Spleen (tissue), 11 donors: Measurements from ENCODE around the gene RPA1. TPM values are rescaled to one million over a fixed set of nuclear protein-coding genes. Genes with fewer than 3 reads are reported as not detected.
A peak's percentile ranks its signal among the peaks of the same experiment; 100 is the strongest.
"Not testable (repeated sequence)": the region's sequence is repeated elsewhere in the genome, so short reads cannot be mapped to it uniquely, and the experiment has no call there.

ENCODE experiments used
- DNase-seq: peaks from one replicate; pipeline ENCODE4 v3.0.0-alpha.2; 2020
- H3K27ac ChIP-seq, 8 donors: fragments of 200-600 bp; sonication (generic) in 7 of 8; 1 replicate in 4 of 8; 2 replicates in 4 of 8; pipeline versions ENCODE4 v1.5.0 to v1.8.0; 2016 to 2021; ENCODE audit warnings: inconsistent platforms in 4 of 8, mild to moderate bottlenecking in 4 of 8, moderate library complexity in 1 of 8
- H3K27me3 ChIP-seq, 7 donors: fragments of 200-600 bp; sonication (generic) in 6 of 7; replicated peaks in 1 of 7; 1 replicate in 4 of 7; 2 replicates in 3 of 7; pipeline versions ENCODE4 v1.5.0 to v1.8.0; 2016 to 2021; ENCODE audit warnings: inconsistent platforms in 3 of 7, mild to moderate bottlenecking in 1 of 7
- H3K36me3 ChIP-seq, 6 donors: fragments of 200-600 bp; sonication (generic) in 5 of 6; 1 replicate in 4 of 6; 2 replicates in 2 of 6; pipeline versions ENCODE4 v1.5.0 to v1.8.0; 2016 to 2021; ENCODE audit warnings: inconsistent platforms in 2 of 6
- H3K4me1 ChIP-seq, 6 donors: fragments of 200-600 bp; sonication (generic) in 5 of 6; 1 replicate in 3 of 6; 2 replicates in 3 of 6; pipeline versions ENCODE4 v1.5.0 to v1.8.0; 2016 to 2021; ENCODE audit warnings: inconsistent platforms in 3 of 6
- H3K4me3 ChIP-seq, 8 donors: fragments of 200-600 bp; sonication (generic) in 7 of 8; 1 replicate in 4 of 8; 2 replicates in 4 of 8; pipeline versions ENCODE4 v1.5.0 to v1.8.0; 2016 to 2021; ENCODE audit warnings: inconsistent platforms in 4 of 8, mild to moderate bottlenecking in 4 of 8, moderate library complexity in 2 of 8
- H3K9me3 ChIP-seq, 8 donors: fragments of 200-600 bp; sonication (generic) in 7 of 8; 1 replicate in 4 of 8; 2 replicates in 4 of 8; pipeline versions ENCODE4 v1.5.0 to v1.8.0; 2016 to 2021; ENCODE audit warnings: inconsistent platforms in 4 of 8
- POLR2A ChIP-seq, 3 donors: fragments of 450-650 bp; IDR thresholded peaks; one replicate each; pipeline ENCODE4 v1.5.1; 2017; ENCODE audit warnings: antibody characterized with exemption in 3 of 3, mild to moderate bottlenecking in 1 of 3
- POLR2AphosphoS5 ChIP-seq, 3 donors: sonication (generic); formaldehyde crosslinking; IDR thresholded peaks; one replicate each; pipeline ENCODE4 v1.5.1; 2017; ENCODE audit warnings: antibody characterized with exemption in 3 of 3
- WGBS, 5 donors: extraction: QIAGEN DNeasy Blood & Tissue Kit in 3 of 5; methylation state at CpG; one replicate each; pipeline versions ENCODE4 v1.1.5 to v1.1.7; 2013 to 2018; 5-methylcytosine and 5-hydroxymethylcytosine counted together
- intact Hi-C: fragments of 100-400 bp; cut with DNase I; formaldehyde crosslinking; loops from one replicate; pipeline ENCODE4 v1.15.0; 2023; ENCODE audit warnings: low total_unique reads
- polyA plus RNA-seq, 3 donors: library from polyadenylated mRNA; stranded (reverse); fragments of 200-250 nt; gene quantifications; one replicate each; pipeline ENCODE4 v1.2.1, GENCODE V29; 2013
- total RNA-seq, 7 donors: library from RNA; depleted of rRNA in 3 of 7; stranded (reverse); fragments of >200 nt in 3 of 7; fragmentation: NEBNext Ultra II Directional in 4 of 7; extraction: Animal tissue kit (Norgen Biotek cat#: 25700) in 4 of 7; gene quantifications; one replicate each; pipeline versions ENCODE4 v1.1.0 to v1.2.1, GENCODE V29; 2016 to 2021
- TF ChIP-seq, protein P1 (sequence below), 11 experiments: fragments of 200-600 bp in 7 of 11; fragments of 450-650 bp in 4 of 11; sonication (generic) in 4 of 11; IDR thresholded peaks in 8 of 11; conservative IDR thresholded peaks in 3 of 11; 1 replicate in 7 of 11; 2 replicates in 4 of 11; pipeline versions ENCODE4 v1.4.0 to v1.8.0; 2016 to 2021; ENCODE audit warnings: antibody characterized with exemption in 11 of 11, inconsistent platforms in 4 of 11, mild to moderate bottlenecking in 1 of 11
- donor health status: healthy with polysubstance abuse.
- donor health status: DM: no; HTN: no; CAD: no; lungs with moderate emphysema.
- donor health status: DM: no; HTN: no; CAD: no.
- donor health status: Bipolar disorder and iron deficiency.
- donor health status: healthy.
- donor health status: DM: no; HTN: no; CAD: no.
- donor health status: DM: yes; HTN: yes; CAD: no.

RPA1 gene
- total and polyA plus RNA-seq, 10 donors, result 20.7 to 101 (median 35.1) TPM

DNA sequence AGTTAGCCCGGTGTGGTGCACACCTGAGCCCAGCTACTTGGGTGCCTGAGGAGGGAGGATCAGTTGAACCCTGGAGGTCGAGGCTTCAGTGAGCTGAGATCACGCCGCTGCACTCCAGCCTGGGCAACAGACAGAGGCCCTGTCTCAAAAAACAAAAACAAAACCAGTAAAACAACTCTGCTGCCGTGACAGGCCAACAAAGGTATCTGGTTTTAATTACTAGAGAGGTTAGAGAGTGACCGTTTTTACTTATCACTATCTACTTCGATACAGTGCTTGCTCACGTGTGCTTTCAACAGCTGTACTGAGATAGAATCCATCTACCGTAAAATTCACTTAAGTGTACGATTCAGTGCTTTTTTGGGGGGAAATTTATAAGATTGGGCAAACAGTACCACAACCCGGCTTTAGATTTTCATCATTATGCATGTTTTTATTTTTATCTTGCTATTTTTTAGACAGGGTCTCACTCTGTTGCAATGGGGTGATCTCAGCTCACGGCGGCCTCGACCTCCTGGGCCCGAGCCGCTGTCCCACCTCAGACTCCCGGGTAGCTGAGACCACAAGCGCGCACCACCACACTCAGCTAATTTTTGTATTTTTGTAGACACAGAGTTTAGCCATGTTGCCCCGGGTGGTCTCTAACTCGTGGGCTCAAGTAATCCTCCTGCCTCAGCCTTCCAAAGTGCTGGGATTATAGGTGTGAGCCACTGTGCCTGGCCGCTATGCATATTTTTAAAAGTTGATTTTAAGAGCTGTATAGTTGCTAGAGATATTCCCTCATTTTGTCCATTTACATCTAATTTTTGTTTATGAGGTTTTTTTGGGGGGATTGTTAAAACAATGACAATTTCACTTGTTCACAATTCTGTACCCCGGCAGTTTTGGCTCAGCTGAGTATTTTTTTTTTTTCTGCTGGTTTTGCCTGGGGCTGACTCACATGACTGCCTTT, 37.0 kb upstream of the RPA1 start:
- intact Hi-C loops, result no loop called here
- TF ChIP-seq POLR2A (IDR thresholded peaks at IDR 0.05), result no peak
- TF ChIP-seq, protein P1, sequence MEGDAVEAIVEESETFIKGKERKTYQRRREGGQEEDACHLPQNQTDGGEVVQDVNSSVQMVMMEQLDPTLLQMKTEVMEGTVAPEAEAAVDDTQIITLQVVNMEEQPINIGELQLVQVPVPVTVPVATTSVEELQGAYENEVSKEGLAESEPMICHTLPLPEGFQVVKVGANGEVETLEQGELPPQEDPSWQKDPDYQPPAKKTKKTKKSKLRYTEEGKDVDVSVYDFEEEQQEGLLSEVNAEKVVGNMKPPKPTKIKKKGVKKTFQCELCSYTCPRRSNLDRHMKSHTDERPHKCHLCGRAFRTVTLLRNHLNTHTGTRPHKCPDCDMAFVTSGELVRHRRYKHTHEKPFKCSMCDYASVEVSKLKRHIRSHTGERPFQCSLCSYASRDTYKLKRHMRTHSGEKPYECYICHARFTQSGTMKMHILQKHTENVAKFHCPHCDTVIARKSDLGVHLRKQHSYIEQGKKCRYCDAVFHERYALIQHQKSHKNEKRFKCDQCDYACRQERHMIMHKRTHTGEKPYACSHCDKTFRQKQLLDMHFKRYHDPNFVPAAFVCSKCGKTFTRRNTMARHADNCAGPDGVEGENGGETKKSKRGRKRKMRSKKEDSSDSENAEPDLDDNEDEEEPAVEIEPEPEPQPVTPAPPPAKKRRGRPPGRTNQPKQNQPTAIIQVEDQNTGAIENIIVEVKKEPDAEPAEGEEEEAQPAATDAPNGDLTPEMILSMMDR (IDR thresholded peaks at IDR 0.05 in 8 of 11, conservative IDR thresholded peaks at IDR 0.05 in 3 of 11), result no peak
- no peak for TF ChIP-seq POLR2AphosphoS5 (IDR thresholded peaks at IDR 0.05)
- peak; percentile 25 for DNase-seq
- no peaks in the 10 kb centered on the region for H3K4me1 ChIP-seq
- no peak overlapping the region for H3K4me3 ChIP-seq
- H3K9me3 ChIP-seq, result no peaks in the 10 kb centered on the region
- no peak overlapping the region for H3K27ac ChIP-seq
- no peaks in the 10 kb centered on the region for H3K27me3 ChIP-seq
- peaks cover 0 to 42% (median 0%) of the 10 kb centered on the region in 6 donors for H3K36me3 ChIP-seq
- WGBS, 5 donors, result 84 to 93% (median 91%) methylated on average over 23 of the region's 23 CpGs

DNA sequence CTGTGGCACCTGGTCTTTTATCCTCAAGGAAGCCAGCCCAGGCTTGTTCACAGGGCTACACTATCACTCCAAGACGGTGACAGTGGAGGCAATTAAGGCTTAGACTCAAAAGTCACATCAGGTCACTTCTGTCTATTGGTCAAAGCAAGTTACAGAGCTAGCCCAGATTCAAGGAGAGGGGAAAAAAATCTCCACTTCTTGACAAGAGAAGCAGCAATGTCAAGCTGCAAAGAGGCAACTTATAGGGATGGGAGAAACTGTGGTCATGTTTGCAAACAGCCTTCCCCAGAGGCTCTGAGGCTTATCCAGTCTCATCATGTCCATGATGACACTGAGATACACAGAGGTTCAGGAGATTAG, 36.4 kb upstream of the RPA1 start:
- no peaks in the 10 kb centered on the region for H3K27me3 ChIP-seq
- peaks cover 0 to 44% (median 0%) of the 10 kb centered on the region in 6 donors for H3K36me3 ChIP-seq
- no peaks in the 10 kb centered on the region for H3K4me1 ChIP-seq
- no peaks in the 10 kb centered on the region for H3K9me3 ChIP-seq
- H3K27ac ChIP-seq, result no peak overlapping the region
- H3K4me3 ChIP-seq, result no peak overlapping the region
- DNase-seq, result no peak
- intact Hi-C loops, result no loop called here
- WGBS, 5 donors, result 77 to 88% (median 86%) methylated on average over 1 of the region's 1 CpG
- TF ChIP-seq, protein P1 (IDR thresholded peaks at IDR 0.05 in 8 of 11, conservative IDR thresholded peaks at IDR 0.05 in 3 of 11), result no peak
- TF ChIP-seq POLR2A (IDR thresholded peaks at IDR 0.05), result no peak
- no peak for TF ChIP-seq POLR2AphosphoS5 (IDR thresholded peaks at IDR 0.05)

DNA sequence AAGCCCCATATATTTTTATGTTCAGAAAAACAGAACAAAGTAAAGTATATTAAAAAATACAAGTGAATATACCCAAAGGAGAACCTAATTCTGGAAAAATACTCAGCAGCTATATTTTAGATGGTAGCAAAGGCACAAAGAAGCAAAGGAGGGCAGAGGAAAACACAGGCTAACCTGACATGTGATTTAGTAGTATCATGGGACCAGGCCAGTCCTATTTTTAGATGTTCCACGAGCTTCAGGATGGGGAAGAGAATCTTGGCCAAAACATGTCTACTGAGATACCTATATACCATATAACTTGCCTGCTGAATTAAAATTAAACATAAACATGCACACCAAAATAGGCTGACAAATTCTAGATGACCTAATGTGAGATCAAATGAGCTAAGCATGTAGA, 33.0 kb upstream of the RPA1 start:
- Histone ChIP-seq H3K9me3 (no peaks in the 10 kb centered on the region), H3K36me3 (peaks cover 0 to 72% (median 19%) of the 10 kb centered on the region in 6 donors), H3K4me1 (no peaks in the 10 kb centered on the region), H3K4me3 (no peak overlapping the region), H3K27ac (peak overlapping the region in 1 of 8 donors; percentile 11), H3K27me3 (no peaks in the 10 kb centered on the region)
- TF ChIP-seq POLR2AphosphoS5 (IDR thresholded peaks at IDR 0.05) (no peak), POLR2A (IDR thresholded peaks at IDR 0.05) (no peak)
- TF ChIP-seq, protein P1 (IDR thresholded peaks at IDR 0.05 in 8 of 11, conservative IDR thresholded peaks at IDR 0.05 in 3 of 11), result no peak
- intact Hi-C loops, result no loop called here
- WGBS, 5 donors, result 9 to 18% (median 16%) methylated on average over 1 of the region's 1 CpG
- DNase-seq, result no peak

DNA sequence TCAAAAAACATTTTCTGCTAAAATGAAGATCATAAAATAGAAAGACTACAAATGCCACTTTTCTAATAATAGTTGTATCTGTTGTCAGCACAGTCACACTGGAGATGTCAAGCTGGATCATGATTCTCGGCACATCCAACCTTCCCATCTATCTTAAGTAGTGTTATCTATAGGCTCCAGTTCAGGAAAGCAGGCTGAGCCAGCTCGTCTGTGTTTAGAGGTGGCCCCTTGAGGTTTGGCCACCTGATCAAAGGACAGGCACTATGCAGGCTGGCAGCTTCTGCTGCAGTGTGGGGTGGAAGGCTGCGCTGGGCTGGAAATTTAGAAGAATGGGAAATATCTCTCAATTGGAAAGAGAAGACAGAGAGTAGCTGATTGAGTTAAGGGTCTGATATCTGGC, 32.5 kb upstream of the RPA1 start:
- Histone ChIP-seq H3K36me3 (peaks cover 0 to 72% (median 22%) of the 10 kb centered on the region in 6 donors), H3K4me1 (no peaks in the 10 kb centered on the region), H3K4me3 (no peak overlapping the region), H3K9me3 (no peaks in the 10 kb centered on the region), H3K27me3 (no peaks in the 10 kb centered on the region), H3K27ac (no peak overlapping the region)
- no peak for DNase-seq
- intact Hi-C loops, result no loop called here
- no peak for TF ChIP-seq POLR2AphosphoS5 (IDR thresholded peaks at IDR 0.05)
- TF ChIP-seq, protein P1 (IDR thresholded peaks at IDR 0.05 in 8 of 11, conservative IDR thresholded peaks at IDR 0.05 in 3 of 11), result no peak
- no peak for TF ChIP-seq POLR2A (IDR thresholded peaks at IDR 0.05)
- 65 to 79% (median 71%) methylated on average over 3 of the region's 3 CpGs for WGBS, 5 donors

DNA sequence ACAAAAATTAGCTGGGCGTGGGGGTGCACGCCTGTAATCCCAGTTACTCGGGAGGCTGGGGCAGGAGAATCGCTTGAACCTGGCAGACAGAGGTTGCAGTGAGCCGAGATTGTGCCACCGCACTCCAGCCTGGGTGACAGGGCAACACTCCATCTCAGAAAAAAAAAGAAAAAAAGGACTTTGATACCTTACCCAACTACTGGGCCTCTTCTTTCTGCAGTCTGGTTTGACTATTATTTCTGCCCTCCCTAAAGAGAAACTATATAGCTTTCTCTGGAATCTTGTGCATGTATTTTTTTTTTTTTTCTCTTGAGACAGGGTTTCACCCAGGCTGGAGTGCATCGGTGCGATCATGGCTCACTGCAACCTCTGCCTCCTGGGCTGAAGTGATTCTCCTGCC, 32.0 kb upstream of the RPA1 start:
- intact Hi-C loops, H3K27ac ChIP-seq, H3K27me3 ChIP-seq, DNase-seq, H3K4me1 ChIP-seq, H3K4me3 ChIP-seq, H3K9me3 ChIP-seq: not testable (repeated sequence)
- 94 to 98% (median 96%) methylated on average over 8 of the region's 8 CpGs for WGBS, 5 donors
- peaks cover 0 to 72% (median 27%) of the 10 kb centered on the region in 6 donors for H3K36me3 ChIP-seq
